ENCODE results near the gene TSPAN32.
A peak's percentile ranks its signal among the peaks of the same experiment; 100 is the strongest.

Gene TSPAN32, protein sequence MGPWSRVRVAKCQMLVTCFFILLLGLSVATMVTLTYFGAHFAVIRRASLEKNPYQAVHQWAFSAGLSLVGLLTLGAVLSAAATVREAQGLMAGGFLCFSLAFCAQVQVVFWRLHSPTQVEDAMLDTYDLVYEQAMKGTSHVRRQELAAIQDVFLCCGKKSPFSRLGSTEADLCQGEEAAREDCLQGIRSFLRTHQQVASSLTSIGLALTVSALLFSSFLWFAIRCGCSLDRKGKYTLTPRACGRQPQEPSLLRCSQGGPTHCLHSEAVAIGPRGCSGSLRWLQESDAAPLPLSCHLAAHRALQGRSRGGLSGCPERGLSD

DNA sequence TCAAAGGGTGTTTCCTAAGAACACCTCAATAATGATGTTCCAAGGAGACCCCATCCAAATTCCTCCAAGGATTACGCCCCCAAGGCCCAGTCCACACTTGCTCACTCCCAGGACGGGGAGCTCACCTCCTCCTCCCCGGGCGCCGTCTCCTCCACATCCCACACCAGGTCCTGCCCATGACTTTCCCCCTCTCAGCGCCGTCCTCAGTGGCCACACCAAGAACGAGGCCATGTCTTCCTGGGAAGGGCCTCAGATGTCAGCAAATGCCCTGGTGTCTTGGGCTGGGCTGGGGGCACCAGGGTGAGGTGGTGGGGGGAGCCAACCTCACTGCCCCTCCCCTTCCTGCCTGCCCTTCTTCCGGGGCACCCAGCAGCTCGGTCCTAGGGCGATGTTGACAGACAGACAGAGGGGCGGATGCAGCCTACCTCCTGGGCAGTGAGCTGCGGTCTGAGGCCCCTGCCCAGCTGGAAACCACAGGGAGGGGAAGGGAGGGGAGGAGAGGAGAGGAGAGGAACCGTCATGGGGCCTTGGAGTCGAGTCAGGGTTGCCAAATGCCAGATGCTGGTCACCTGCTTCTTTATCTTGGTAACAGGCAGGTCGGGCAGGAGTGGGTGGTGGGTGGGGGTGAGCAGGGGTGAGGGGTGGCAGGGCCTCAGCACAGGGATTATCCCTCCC lies at the start of gene TSPAN32, which contains the start of gene C11orf21:
Gene TSPAN32 (plus strand): TSS at position 383 of the 675 bp plus-strand sequence. CDS start 137 bp downstream, at position 520.
Gene C11orf21 (minus strand): TSS at position 288 of the 675 bp plus-strand sequence. CDS start 110 bp downstream, at position 178.
- peak; percentile 93 for DNase-seq (ENCODE audit: low read depth)

DNA sequence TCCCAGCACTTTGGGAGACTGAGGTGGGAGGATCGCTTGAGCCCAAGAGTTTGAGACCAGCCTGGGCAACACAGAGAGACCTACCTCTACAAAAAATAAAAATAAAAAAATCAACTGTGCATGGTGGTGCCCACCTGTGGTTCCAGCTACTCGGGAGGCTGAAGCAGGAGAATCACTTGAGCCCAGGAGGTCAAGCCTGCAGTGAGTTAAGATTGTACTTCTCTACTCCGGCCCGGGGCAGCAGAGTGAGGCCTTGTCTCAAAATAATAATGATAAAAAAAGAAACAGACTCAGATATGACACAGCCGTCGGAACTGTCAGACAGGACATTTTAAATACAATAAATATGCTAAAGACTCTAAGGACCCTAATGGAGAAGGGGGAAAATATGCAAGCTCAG lies 49.8 kb upstream of the TSPAN32 start:
- no peak for DNase-seq (ENCODE audit: low read depth)

- no peak for DNase-seq (ENCODE audit: low read depth)
Observed at GRCh38 chr11:2256293-2256913, 45.4 kb upstream of the TSPAN32 start.

DNA sequence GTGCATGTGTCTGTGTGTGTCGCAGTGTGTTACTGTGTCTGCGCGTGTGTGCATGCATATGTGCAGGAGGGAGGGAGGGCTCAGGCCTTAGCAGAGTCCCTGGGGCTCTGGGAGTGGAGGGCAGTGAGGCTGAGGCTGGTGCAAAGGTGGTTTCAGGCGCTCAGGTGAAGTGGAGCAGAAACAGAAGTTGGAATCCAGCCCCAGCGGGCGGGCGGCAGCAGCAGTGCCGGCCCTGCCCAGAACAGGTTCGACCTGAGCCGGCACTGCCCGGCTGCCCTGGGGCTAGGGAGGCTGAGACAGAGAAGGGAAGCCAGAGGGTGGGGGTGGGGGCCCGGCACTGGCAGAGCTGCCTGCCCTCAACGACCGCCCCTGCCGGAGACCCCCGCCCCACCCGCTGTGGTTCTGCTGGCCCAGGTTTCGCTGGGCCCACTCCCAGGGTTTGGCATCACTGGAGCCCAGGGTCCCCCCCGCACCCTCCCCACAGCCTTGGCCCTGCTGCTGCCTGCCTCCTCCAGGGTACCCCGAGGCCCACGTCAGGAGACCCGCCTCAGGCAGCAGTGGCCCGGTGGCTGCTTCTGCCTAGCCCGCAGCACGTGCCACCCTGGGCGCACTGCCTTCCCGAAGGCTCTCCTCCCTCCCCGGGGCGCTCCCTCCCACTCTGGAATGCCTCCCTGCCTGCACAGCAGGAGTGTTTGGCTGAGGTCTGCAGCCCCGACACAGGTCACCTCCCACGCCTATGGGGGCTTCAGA lies 44.7 kb upstream of the TSPAN32 start:
- no peak for DNase-seq (ENCODE audit: low read depth)

GRCh38 chr11:2258501-2259465 lies 43.0 kb upstream of the TSPAN32 start:
- no peak for DNase-seq (ENCODE audit: low read depth)

DNA sequence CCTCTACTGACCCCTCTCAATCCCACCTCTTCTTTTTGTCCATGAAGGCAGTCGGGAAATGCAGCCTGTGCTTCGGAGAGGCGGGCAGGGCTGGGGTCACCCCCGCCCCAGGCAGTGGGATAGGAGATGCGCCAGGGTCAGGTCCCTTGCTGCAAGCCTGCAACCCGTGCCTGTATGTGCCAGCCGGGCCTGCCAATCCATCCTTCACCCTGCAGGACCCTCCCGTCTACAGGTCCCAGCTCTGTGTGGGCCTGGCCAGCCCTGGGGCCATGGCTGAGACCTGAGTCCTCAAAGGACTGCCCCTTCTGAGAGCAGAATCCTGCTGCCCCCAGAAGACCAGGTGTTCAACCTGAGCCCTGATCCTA lies 42.4 kb upstream of the TSPAN32 start:
- DNase-seq (ENCODE audit: low read depth): no peak

GRCh38 chr11:2259897-2260451 lies 41.8 kb upstream of the TSPAN32 start:
- DNase-seq (ENCODE audit: low read depth): no peak

DNA sequence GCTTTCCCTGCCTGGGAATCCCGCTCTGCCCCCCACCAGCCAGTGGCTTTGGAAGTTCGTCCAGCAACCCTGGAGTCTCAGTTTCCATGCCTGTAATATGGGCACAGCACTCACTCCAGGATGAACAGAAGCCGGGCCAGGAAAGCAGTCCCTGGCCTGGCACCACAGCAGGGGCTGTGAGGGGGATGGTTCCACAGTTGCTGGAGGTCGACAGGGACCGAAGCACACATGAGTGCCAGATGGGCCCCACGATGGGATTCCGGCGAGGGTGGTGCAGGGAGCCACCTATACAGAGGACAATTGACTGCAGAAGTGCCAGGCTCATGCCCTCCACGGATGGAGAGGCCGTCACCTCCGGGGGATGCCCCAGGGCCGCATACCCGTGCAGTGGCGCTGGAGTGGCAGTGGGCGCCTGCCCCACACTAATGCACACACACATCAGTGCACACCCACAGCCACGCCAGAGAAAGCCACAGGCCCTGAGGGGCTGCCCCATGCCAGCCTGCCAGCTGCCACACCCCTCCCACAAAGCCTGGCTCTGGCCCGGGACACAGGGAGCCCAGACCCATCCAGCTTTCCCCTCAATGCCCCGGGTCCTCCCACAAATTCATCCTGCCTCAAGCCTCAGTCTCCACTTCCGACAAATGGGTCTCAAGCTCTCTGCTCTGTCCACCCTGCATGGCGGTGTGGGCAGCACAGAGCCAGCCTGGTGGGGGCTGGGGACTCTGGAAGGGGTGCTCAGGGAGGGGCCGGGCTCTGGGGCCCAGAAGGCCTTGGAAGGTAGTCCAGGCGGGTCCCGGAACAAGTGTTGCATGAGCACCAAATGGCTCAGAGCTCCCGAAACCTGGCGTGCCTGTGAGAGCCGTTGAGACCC lies 41.1 kb upstream of the TSPAN32 start:
- DNase-seq (ENCODE audit: low read depth): no peak

- no peak for DNase-seq (ENCODE audit: low read depth)
Observed at GRCh38 chr11:2261436-2262230, 40.2 kb upstream of the TSPAN32 start.

- no peak for DNase-seq (ENCODE audit: low read depth)
Observed at GRCh38 chr11:2262301-2263070, 39.3 kb upstream of the TSPAN32 start.

DNA sequence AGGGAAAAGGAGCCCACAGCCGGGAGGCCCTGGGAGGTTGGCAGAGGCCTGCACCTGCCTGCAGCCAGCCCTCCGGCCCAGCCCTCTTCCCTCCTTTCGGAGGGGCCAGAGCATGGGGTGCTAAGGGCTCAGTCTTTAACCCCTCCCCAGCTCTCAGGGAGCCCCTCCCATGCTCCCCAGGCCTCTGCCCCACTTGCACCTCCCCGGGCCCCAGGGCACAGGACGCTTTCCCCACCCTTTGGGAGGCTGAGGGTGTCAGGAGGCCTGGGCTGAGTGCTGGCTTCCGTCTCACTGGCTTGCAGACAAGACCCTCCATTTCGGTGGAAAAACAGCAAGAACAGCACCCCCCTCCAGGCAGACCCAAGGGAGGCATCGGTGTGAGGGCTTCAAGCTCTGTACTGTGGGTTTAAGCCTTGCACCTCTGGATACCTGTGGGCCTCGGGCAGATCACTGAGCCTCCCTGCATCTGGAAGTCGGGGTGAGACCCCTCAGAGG lies 38.7 kb upstream of the TSPAN32 start:
- DNase-seq (ENCODE audit: low read depth): no peak

DNA sequence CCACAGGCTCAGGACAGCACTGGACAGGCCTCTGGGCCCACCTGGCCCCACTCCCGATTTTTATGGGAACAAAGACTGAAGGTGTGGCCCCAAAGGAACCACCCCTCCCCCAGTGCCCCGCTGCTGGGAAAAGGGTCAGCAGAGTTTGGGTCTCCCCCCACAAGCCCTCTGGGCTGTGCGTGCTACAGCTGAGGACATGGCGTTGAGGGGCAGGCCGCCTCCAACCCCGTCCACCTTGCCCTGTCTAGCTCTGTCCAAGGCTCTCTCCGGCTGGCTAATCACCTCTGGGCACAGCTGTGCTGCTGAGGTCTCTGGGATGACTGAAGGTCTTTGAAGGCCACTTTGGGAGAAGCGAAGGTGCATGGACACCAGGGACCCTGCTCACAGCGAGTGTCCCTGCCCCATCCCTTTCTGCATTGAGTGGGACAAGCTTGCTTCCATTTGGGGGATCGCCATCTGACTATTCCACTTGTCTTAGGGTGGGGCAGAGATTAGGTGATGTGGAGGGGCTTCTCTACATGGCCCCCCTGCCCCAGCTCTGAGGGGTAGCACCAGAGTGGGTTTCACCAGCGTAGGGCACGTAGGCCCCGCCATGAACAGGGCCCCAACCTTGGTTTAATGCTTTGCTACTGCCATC lies 38.0 kb upstream of the TSPAN32 start:
- DNase-seq (ENCODE audit: low read depth): no peak

DNA sequence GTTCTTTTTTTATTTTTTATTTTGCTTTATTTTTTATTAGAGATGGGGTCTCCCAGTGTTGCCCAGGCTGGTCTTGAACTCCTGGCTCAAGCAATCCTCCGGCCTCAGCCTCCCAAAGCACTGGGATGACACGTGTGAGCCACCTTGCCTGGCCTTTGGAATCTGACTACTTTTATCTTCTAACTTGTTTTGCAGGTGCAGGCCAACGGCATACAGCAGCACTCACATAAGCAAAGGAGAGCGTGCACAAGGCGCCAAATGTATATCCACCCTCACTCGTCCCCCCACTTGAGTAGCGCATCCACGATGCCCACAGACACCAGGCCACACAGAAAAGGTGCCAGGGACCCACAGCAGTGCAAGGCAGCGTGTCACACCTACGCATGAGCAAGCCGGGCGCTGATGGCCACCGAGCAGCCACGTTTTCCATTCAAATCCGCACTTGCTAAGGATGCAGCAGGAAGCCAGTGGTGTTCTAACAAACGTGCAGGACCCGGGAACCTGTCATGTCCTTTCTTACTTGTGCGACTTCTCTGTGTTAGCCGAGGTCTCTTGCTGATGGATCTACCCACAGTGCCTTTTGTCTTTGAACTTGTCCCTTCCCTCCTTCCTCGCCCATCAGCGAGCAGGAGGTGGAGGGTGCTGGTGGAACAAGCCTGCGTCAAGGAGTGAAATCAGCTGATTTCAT lies 37.3 kb upstream of the TSPAN32 start:
- no peak for DNase-seq (ENCODE audit: low read depth)

GRCh38 chr11:2265396-2265795 lies 36.4 kb upstream of the TSPAN32 start:
- no peak for DNase-seq (ENCODE audit: low read depth)

DNA sequence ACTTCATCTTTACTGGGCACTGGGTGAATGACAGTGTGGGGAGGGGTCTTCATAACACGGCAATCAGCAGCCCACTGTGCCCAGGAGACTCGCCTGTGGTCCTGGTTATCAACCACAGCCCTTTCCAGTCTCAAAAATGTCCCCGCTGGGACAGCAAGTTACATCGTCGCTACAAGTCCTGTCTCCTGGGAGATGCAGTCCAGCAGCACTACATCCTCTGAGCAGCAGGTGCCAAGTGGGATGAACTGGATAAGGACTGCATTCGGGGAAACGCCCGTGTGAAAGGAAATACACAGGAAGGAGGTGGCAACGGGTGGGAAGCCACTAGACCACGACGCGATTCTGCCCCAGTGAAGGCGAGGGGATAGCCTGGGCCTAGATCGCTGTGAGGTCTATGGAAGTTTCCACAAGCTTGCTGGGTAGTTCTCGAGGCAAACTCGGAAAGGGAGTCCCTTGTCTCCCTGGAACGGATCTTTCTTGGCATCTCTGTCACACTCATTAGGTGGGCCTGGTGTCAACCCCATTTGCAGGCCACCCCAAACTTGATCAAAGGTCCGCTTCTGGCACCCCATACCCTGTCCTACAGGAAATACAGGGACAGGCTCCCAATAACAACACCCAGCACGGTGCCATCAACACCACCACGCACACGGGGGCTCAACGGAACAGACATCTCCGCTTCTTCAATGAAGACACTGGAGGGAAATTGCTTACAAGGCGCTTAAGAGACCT lies 35.8 kb upstream of the TSPAN32 start:
- no peak for DNase-seq (ENCODE audit: low read depth)

DNA sequence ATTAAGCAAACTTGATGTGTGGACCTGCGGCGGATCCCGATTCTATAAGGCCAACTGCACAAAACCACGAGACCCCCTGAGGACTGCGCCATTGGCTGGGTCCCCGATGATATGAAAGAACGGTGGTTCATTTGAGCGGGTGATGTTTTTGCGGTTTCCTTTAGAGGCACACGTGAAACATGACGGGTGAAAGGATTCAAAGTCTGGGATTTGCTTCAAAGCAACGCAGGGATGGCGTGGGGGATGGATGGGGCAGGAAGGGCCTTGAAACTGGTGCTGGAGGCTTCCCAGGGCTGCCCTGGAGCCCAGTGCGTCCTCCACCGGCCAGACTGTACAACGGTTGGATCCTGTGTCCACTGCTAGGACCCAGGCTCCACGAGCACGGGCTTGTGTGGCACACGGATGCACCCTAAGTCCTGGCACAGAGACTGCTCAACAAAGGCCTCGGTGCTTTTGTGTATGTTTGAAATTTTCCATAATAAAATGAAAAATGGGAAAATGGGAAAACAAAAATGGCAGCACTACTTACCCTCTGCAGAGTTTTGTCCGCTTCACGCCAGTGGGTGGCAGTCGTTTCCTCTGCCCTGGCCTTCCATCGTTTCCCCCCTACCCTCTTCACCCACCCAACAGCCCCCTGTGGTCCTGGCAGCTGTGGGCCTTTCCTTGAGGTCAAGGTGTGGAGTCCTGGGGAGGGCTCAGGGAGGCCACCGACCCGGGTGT lies 35.1 kb upstream of the TSPAN32 start:
- DNase-seq (ENCODE audit: low read depth): no peak

All from amniotic epithelial cell (primary cell).